ENCODE measurements around the gene CCDC85A. TPM values are rescaled to one million over a fixed set of nuclear protein-coding genes. Genes with fewer than 3 reads are reported as not detected.

CCDC85A gene
- polyA plus RNA-seq, 1 of the 3 experiments (the other 2 are of a cell fraction), result 48.7 TPM

- ChIA-PET CTCF (interaction anchor here (1.0 to 4.6 kb wide), 16 partner anchors 10 to 1334 kb away, joined by 3 to 20 read pairs (median 8); no protein-coding TSS in a partner anchor), POLR2A (no interaction called here)
- Histone ChIP-seq H3K4me2 (peak overlapping the region; percentile 92), H3K9ac (peak overlapping the region; percentile 91), H3K4me1 (ENCODE audit: control insufficient read depth in 1 of 2, insufficient read depth in 2 of 2, low read depth in 1 of 2, low read length in 1 of 2) (peaks cover 0 to 14% of the 10 kb centered on the region in 2 experiments; a peak in 2 of 4 replicates), H2AFZ (ENCODE audit: low read depth) (no peak overlapping the region), H3K27ac (ENCODE audit: low read depth in 2 of 2, low read length in 1 of 2) (peak overlapping the region in 1 of 2 experiments; percentile 79; a peak in 3 of 4 replicates), H3K79me2 (ENCODE audit: insufficient read depth) (peaks cover 91% of the 10 kb centered on the region), H3K9me2 (no peaks in the 10 kb centered on the region), H3F3A (replicated peaks; ENCODE audit: insufficient read depth) (peaks cover 6% of the 10 kb centered on the region), H4K20me1 (ENCODE audit: insufficient read depth) (peaks cover 9% of the 10 kb centered on the region; the same call in 1 of the 2 replicates), H3K27me3 (ENCODE audit: insufficient read depth) (no peaks in the 10 kb centered on the region), H3K4me3 (ENCODE audit: low read depth in 2 of 2, low read length in 1 of 2) (peak overlapping the region; percentile 75 to 86), H3K9me3 (no peaks in the 10 kb centered on the region), H3K36me3 (replicated peaks in 1 of 2; ENCODE audit: control insufficient read depth in 1 of 2, insufficient read depth in 2 of 2, low read length in 1 of 2) (peaks cover 0 to 20% of the 10 kb centered on the region in 2 experiments)
- WGBS (ENCODE audit: low lambda C conversion rate), result 4% methylated on average over 5 of the region's 64 CpGs
- TF ChIP-seq GATA2 (CRISPR knock-in tag; IDR thresholded peaks at IDR 0.05), result no peak
- no peak for DNase-seq
Measured at GRCh38 chr2:56184500-56185011, 766 bp downstream of the CCDC85A start.

DNA sequence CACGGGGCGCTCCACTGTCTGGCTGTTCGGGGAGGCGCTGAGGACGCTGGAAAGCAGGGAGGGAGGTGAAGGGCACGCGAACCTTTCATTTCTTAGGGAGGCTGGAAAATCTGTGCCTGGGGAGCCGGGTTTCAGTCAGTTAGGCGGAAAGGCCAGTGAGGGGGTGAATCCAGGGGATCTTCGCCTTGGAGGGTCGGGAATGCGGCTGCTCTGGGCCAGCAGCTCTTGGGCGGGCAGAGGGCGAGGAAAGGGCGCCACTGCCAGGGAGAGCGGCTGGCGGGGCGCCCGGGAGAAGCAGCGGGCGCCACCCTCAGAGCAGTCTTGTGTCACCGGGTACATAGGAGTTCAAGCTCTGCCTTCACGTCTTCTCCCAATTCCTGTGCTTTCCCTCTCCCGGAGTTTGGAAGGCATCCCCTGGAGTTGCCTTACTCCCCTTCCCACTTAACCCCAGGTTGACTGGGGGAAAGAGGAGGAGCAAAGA, 1.4 kb downstream of the CCDC85A start:
- H3K4me3 ChIP-seq (ENCODE audit: low read depth in 2 of 2, low read length in 1 of 2), result peak overlapping the region; percentile 75 to 86
- H4K20me1 ChIP-seq (ENCODE audit: insufficient read depth), result peaks cover 13% of the 10 kb centered on the region; the same call in 1 of the 2 replicates
- peak overlapping the region; percentile 64 to 79 for H3K27ac ChIP-seq (ENCODE audit: low read depth in 2 of 2, low read length in 1 of 2)
- POLR2A ChIA-PET, result no interaction called here
- peaks cover 0 to 14% of the 10 kb centered on the region in 2 experiments; a peak in 2 of 4 replicates for H3K4me1 ChIP-seq (ENCODE audit: control insufficient read depth in 1 of 2, insufficient read depth in 2 of 2, low read depth in 1 of 2, low read length in 1 of 2)
- no peaks in the 10 kb centered on the region for H3K27me3 ChIP-seq (ENCODE audit: insufficient read depth)
- DNase-seq, result peak; percentile 34
- peak overlapping the region; percentile 91 for H3K9ac ChIP-seq
- peaks cover 8% of the 10 kb centered on the region for H3F3A ChIP-seq (replicated peaks; ENCODE audit: insufficient read depth)
- H3K79me2 ChIP-seq (ENCODE audit: insufficient read depth), result peaks cover 96% of the 10 kb centered on the region
- peak overlapping the region; percentile 42; the same call in 1 of the 2 replicates for H2AFZ ChIP-seq (ENCODE audit: low read depth)
- H3K4me2 ChIP-seq, result peak overlapping the region; percentile 92
- CTCF ChIA-PET, result interaction anchor here (0.9 to 4.6 kb wide), 8 partner anchors 14 to 1333 kb away, joined by 3 to 20 read pairs (median 6); no protein-coding TSS in a partner anchor
- H3K36me3 ChIP-seq (replicated peaks in 1 of 2; ENCODE audit: control insufficient read depth in 1 of 2, insufficient read depth in 2 of 2, low read length in 1 of 2), result peaks cover 0 to 26% of the 10 kb centered on the region in 2 experiments
- no peaks in the 10 kb centered on the region for H3K9me2 ChIP-seq
- 0% methylated on average over 10 of the region's 24 CpGs for WGBS (ENCODE audit: low lambda C conversion rate)
- no peaks in the 10 kb centered on the region for H3K9me3 ChIP-seq
- no peak for TF ChIP-seq RFX5 (IDR thresholded peaks at IDR 0.05; ENCODE audit: low read length)
- TF ChIP-seq, protein P1, sequence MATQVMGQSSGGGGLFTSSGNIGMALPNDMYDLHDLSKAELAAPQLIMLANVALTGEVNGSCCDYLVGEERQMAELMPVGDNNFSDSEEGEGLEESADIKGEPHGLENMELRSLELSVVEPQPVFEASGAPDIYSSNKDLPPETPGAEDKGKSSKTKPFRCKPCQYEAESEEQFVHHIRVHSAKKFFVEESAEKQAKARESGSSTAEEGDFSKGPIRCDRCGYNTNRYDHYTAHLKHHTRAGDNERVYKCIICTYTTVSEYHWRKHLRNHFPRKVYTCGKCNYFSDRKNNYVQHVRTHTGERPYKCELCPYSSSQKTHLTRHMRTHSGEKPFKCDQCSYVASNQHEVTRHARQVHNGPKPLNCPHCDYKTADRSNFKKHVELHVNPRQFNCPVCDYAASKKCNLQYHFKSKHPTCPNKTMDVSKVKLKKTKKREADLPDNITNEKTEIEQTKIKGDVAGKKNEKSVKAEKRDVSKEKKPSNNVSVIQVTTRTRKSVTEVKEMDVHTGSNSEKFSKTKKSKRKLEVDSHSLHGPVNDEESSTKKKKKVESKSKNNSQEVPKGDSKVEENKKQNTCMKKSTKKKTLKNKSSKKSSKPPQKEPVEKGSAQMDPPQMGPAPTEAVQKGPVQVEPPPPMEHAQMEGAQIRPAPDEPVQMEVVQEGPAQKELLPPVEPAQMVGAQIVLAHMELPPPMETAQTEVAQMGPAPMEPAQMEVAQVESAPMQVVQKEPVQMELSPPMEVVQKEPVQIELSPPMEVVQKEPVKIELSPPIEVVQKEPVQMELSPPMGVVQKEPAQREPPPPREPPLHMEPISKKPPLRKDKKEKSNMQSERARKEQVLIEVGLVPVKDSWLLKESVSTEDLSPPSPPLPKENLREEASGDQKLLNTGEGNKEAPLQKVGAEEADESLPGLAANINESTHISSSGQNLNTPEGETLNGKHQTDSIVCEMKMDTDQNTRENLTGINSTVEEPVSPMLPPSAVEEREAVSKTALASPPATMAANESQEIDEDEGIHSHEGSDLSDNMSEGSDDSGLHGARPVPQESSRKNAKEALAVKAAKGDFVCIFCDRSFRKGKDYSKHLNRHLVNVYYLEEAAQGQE (IDR thresholded peaks at IDR 0.05; ENCODE audit: low read depth, low read length), result no peak
- TF ChIP-seq, protein P2, sequence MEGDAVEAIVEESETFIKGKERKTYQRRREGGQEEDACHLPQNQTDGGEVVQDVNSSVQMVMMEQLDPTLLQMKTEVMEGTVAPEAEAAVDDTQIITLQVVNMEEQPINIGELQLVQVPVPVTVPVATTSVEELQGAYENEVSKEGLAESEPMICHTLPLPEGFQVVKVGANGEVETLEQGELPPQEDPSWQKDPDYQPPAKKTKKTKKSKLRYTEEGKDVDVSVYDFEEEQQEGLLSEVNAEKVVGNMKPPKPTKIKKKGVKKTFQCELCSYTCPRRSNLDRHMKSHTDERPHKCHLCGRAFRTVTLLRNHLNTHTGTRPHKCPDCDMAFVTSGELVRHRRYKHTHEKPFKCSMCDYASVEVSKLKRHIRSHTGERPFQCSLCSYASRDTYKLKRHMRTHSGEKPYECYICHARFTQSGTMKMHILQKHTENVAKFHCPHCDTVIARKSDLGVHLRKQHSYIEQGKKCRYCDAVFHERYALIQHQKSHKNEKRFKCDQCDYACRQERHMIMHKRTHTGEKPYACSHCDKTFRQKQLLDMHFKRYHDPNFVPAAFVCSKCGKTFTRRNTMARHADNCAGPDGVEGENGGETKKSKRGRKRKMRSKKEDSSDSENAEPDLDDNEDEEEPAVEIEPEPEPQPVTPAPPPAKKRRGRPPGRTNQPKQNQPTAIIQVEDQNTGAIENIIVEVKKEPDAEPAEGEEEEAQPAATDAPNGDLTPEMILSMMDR (IDR thresholded peaks at IDR 0.05), result no peak
- no peak for TF ChIP-seq MXI1 (IDR thresholded peaks at IDR 0.05; ENCODE audit: low read depth, low read length)
- no peak for TF ChIP-seq ELF1 (IDR thresholded peaks at IDR 0.05)
- TF ChIP-seq, protein P3, sequence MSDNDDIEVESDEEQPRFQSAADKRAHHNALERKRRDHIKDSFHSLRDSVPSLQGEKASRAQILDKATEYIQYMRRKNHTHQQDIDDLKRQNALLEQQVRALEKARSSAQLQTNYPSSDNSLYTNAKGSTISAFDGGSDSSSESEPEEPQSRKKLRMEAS (IDR thresholded peaks at IDR 0.05; ENCODE audit: low read depth), result 0 out of 2 replicates have a peak, but pooled peaks have one; percentile 25
- TF ChIP-seq FOSL2 (IDR thresholded peaks at IDR 0.05; ENCODE audit: borderline replicate concordance, low read depth), result no peak
- TF ChIP-seq, protein P4, sequence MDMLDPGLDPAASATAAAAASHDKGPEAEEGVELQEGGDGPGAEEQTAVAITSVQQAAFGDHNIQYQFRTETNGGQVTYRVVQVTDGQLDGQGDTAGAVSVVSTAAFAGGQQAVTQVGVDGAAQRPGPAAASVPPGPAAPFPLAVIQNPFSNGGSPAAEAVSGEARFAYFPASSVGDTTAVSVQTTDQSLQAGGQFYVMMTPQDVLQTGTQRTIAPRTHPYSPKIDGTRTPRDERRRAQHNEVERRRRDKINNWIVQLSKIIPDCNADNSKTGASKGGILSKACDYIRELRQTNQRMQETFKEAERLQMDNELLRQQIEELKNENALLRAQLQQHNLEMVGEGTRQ (IDR thresholded peaks at IDR 0.05; ENCODE audit: borderline replicate concordance, low read depth, low read length), result no peak
- TF ChIP-seq, protein P5, sequence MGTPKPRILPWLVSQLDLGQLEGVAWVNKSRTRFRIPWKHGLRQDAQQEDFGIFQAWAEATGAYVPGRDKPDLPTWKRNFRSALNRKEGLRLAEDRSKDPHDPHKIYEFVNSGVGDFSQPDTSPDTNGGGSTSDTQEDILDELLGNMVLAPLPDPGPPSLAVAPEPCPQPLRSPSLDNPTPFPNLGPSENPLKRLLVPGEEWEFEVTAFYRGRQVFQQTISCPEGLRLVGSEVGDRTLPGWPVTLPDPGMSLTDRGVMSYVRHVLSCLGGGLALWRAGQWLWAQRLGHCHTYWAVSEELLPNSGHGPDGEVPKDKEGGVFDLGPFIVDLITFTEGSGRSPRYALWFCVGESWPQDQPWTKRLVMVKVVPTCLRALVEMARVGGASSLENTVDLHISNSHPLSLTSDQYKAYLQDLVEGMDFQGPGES (IDR thresholded peaks at IDR 0.05; ENCODE audit: low read depth, low read length), result no peak
- TF ChIP-seq, protein P6, sequence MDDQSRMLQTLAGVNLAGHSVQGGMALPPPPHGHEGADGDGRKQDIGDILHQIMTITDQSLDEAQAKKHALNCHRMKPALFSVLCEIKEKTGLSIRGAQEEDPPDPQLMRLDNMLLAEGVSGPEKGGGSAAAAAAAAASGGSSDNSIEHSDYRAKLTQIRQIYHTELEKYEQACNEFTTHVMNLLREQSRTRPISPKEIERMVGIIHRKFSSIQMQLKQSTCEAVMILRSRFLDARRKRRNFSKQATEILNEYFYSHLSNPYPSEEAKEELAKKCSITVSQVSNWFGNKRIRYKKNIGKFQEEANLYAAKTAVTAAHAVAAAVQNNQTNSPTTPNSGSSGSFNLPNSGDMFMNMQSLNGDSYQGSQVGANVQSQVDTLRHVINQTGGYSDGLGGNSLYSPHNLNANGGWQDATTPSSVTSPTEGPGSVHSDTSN (IDR thresholded peaks at IDR 0.05), result no peak
- no peak for TF ChIP-seq TAF1 (IDR thresholded peaks at IDR 0.05; ENCODE audit: borderline replicate concordance, low read depth, low read length)
- TF ChIP-seq GABPA (IDR thresholded peaks at IDR 0.05; ENCODE audit: low read depth), result no peak
- TF ChIP-seq JUND (IDR thresholded peaks at IDR 0.05), result 0 out of 2 replicates have a peak, but pooled peaks have one; percentile 11
- no peak for TF ChIP-seq EZH2phosphoT487 (IDR thresholded peaks at IDR 0.05; ENCODE audit: borderline replicate concordance, low read depth)
- no peak; the same call in 1 of the 2 replicates for TF ChIP-seq POLR2AphosphoS5 (IDR thresholded peaks at IDR 0.05; ENCODE audit: low read depth, low read length)
- 0 out of 2 replicates have a peak, but pooled peaks have one; percentile 31 for TF ChIP-seq RXRA (IDR thresholded peaks at IDR 0.05; ENCODE audit: borderline replicate concordance, low read depth)

Measured in SK-N-SH (cell line).